AG04449 (cell line): ENCODE results near the gene DMD.

Experiments used
- CTCF ChIA-PET: fragments of 350-600 bp; formaldehyde crosslinking; extraction: SDS; loops from one replicate; lab custom pipeline; 2021; ENCODE audit warnings: antibody characterized with exemption; lab: Yijun Ruan, JAX
- POLR2A ChIA-PET: fragments of 400-600, 350-600 bp; formaldehyde crosslinking; extraction: SDS; loops from one replicate; lab custom pipeline; 2020; ENCODE audit warnings: antibody characterized with exemption, inconsistent platforms; lab: Yijun Ruan, JAX
- DNase-seq: peaks from one replicate; pipeline ENCODE4 v3.0.0-alpha.2; 2010; ENCODE audit warnings: low read depth, low spot score
- H3K4me3 ChIP-seq: 2 replicates; pipeline ENCODE4 v1.5.1; 2011; ENCODE audit warnings: low read depth, mild to moderate bottlenecking, control low read depth, low read length
- CTCF ChIP-seq: IDR thresholded peaks from one replicate; pipeline ENCODE4 v1.5.1; 2011; ENCODE audit warnings: mild to moderate bottlenecking, moderate library complexity, low read length, control low read depth, inconsistent platforms; ENCODE audit not compliant: insufficient read depth; ENCODE audit errors: missing control alignments

The DMD gene

DNA sequence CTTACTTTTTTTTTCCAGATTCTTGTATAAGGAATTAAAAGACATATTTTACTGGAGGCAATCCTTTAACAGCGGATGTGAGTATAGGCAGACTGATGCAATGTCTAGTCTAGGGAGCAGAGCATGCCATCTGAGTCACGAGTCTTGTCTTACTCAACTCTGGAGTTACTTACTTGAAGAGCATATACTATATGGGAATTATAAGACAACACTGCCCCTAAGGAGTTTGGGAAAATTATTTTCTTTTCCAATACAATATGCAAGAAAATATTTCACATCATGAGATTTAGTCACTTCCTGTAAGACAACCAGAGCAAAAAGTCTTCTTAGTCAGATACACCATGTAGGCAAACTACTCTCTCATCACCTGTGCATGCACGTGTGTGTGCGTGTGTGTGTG is 1602.2 kb downstream of the DMD start:
- no peak for TF ChIP-seq CTCF
- POLR2A ChIA-PET: no interaction called here

GRCh38 chrX:31608638-31609037 is 1602.7 kb downstream of the DMD start:
- ChIA-PET POLR2A (no interaction called here), CTCF (interaction anchor here (0.8 to 1.2 kb wide), 2 partner anchors 185 to 395 kb away, joined by 3 to 4 read pairs; no protein-coding TSS in a partner anchor)
- DNase-seq: no peak
- no peak for TF ChIP-seq CTCF
- no peak overlapping the region for H3K4me3 ChIP-seq

More for the DNA sequence above, 1602.2 kb downstream of the DMD start:
- peak; percentile 88 for DNase-seq
- CTCF ChIA-PET: no interaction called here
- no peak overlapping the region for H3K4me3 ChIP-seq

- H3K4me3 ChIP-seq: no peak overlapping the region
- CTCF ChIA-PET: no interaction called here
- no peak for TF ChIP-seq CTCF
- DNase-seq: no peak
- POLR2A ChIA-PET: no interaction called here
Measured at GRCh38 chrX:31606771-31607170, 1604.6 kb downstream of the DMD start.

- POLR2A ChIA-PET: no interaction called here
- H3K4me3 ChIP-seq: no peak overlapping the region
- CTCF ChIA-PET: no interaction called here
- DNase-seq: no peak
- TF ChIP-seq CTCF: no peak
Measured at GRCh38 chrX:31604629-31605221, 1606.6 kb downstream of the DMD start.

DNA sequence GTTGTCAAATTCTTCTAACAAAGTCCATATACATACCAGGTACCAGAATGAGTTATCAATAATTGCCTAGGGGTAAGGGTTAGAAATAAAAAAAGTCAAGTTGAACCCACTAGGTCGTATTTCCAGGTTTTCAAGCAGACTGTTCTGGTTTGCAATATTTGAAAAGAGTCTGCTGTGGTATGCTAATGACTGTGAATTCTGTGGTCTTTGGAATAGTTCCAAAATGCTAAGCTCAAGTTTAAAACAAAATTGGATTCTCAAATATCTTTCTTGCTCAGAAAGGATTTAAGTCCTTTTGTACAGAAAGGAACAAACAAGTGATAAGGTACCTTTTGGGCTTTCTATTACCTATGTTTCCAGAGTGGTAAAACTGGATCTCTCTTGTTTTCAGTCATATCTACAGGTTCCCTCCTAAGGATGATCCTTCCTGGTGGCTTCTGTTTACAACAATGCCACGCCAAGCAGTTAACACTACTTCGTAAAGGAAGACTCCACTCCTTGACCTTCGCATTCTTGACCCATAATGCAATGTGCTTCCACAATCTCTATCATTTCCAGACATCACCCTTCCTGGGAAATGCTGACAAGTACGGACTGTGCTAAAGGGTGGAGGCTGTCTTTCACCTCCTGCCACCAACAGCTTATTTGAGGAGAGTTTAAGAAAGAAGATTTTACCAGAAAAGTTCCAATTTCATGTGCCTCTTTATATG is 1607.8 kb downstream of the DMD start:
- TF ChIP-seq CTCF: no peak
- CTCF ChIA-PET: no interaction called here
- H3K4me3 ChIP-seq: no peak overlapping the region
- DNase-seq: no peak
- POLR2A ChIA-PET: no interaction called here

DNA sequence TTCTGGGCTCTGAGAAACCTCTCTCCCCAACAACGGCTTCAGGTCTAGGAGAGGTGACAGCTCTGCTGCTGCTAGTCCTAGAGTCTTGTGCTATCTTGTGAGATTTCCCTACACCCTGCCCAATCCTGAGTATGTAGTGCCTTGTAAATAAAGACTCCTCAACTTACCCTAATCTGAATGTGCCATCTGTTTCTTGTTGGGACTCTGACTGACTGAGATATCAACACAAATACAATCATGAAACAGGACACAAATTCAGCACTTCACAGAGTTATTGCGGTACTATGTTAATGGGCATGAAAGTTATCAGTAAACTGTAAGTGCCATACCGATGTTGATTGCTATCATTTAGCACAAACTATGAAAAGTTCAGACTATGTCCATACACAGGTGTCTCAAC is 1610.5 kb downstream of the DMD start:
- no peak for DNase-seq
- CTCF ChIA-PET: no interaction called here
- POLR2A ChIA-PET: no interaction called here
- H3K4me3 ChIP-seq: no peak overlapping the region
- TF ChIP-seq CTCF: no peak
